ENCODE measurements around the gene C12orf57. TPM values are rescaled to one million over a fixed set of nuclear protein-coding genes. Genes with fewer than 3 reads are reported as not detected.

C12orf57 gene
- total and polyA plus RNA-seq, 2 of the 8 experiments (the other 6 are each of a cell fraction or from before 2014, with no cell fraction given): 174 to 993 TPM

DNA sequence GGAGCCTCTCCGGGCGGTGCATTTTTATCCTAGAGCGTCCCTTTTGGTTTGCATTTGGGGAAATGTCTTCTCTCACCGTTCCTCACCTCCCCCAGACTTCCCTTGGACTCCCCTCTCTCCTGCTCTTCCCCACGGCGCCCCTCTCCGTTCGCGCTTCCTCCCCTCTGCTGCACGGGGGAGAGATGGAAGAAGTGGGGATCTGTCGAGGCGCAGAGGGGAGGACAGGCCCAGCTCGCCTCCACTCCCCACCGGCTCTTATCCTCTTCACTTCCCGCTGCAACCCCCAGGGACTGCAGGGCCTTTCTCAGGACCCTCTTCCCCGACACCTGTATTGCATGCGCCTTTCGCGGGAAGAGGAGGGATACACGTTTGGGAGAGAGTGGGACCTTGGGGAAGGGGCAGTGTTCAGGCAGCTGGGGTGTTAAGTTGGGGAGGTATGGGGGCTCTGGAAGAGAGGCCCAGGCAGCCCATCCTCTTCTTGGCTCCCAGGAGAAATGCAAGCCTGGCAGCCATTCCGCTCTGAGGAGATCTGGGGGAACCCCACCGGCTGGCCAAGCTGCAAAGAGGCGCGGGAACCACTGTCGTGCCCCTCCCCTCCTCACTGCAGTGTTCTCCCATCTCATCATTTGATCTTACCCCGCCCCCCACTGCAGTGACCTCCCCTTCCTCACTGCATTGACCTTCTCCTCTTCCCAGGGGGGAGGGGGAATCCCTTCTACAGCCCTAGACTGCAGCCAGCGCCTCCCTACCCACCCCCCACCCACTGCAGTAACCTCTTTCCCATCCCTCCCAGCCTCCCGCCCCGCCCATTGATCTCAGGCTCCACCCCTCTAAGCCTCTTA, 28.7 kb upstream of the C12orf57 start:
- H3K18ac ChIP-seq (ENCODE audit: extremely low read depth, low read length): peak overlapping the region; percentile 87; the same call in 1 of the 2 replicates
- H3K4me3 ChIP-seq (ENCODE audit: extremely low read depth in 1 of 4, insufficient read depth in 2 of 4, low read depth in 3 of 4, low read length in 4 of 4): peak overlapping the region; percentile 67 to 86 (median 78)
- H3K27ac ChIP-seq (ENCODE audit: low read depth, low read length): 0 out of 2 replicates have a peak overlapping the region, but pooled peaks have one; percentile 26
- TF ChIP-seq YY1 (IDR thresholded peaks at IDR 0.05; ENCODE audit: low read depth, low read length): peak; percentile 47; the same call in 1 of the 2 replicates
- no peak for TF ChIP-seq RAD21 (IDR thresholded peaks at IDR 0.05 in 1 of 2, conservative IDR thresholded peaks at IDR 0.05 in 1 of 2; ENCODE audit: low read depth in 2 of 2, low read length in 2 of 2)
- TF ChIP-seq CTBP2 (IDR thresholded peaks at IDR 0.05; ENCODE audit: borderline replicate concordance, insufficient read depth, insufficient read length, low read length): peak; percentile 78
- TF ChIP-seq PHF8 (conservative IDR thresholded peaks at IDR 0.05; ENCODE audit: low read depth, low read length): 0 out of 2 replicates have a peak, but pooled peaks have one; percentile 23
- peak; percentile 48 for TF ChIP-seq KDM4A (IDR thresholded peaks at IDR 0.05; ENCODE audit: low read depth, low read length, severe bottlenecking)
- 0 out of 2 replicates have a peak, but pooled peaks have one; percentile 36 for TF ChIP-seq TAF1 (IDR thresholded peaks at IDR 0.05; ENCODE audit: low read depth, low read length)
- TF ChIP-seq SAP30 (IDR thresholded peaks at IDR 0.05; ENCODE audit: insufficient read depth, insufficient replicate concordance, low read length): peak; percentile 72
- TF ChIP-seq, protein P1, sequence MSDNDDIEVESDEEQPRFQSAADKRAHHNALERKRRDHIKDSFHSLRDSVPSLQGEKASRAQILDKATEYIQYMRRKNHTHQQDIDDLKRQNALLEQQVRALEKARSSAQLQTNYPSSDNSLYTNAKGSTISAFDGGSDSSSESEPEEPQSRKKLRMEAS (IDR thresholded peaks at IDR 0.05): peak; percentile 48
- no peak for TF ChIP-seq SRF (IDR thresholded peaks at IDR 0.05; ENCODE audit: low read depth, low read length)
- no peak overlapping the region for H2BK5ac ChIP-seq (ENCODE audit: low read depth, low read length)
- H3K9ac ChIP-seq (replicated peaks in 1 of 4; ENCODE audit: extremely low read depth in 1 of 4, low read depth in 3 of 4, low read length in 3 of 4): peak overlapping the region in 3 of 4 experiments; percentile 39 to 60 (median 43); a peak in 5 of 7 replicates
- H3K36me3 ChIP-seq (ENCODE audit: control insufficient read depth in 2 of 4, insufficient read depth in 4 of 4, low read length in 3 of 4): peaks cover 10 to 42% (median 26%) of the 10 kb centered on the region in 4 experiments; a peak in 7 of 8 replicates
- H3K9me3 ChIP-seq (ENCODE audit: insufficient read depth in 2 of 2, low read depth in 1 of 2, low read length in 1 of 2): no peaks in the 10 kb centered on the region
- H2BK20ac ChIP-seq (ENCODE audit: low read length): no peak overlapping the region
- 3% methylated on average over 20 of the region's 29 CpGs; no CpG with 5 or more reads in 1 of the 2 experiments for WGBS, 2 experiments (ENCODE audit: extremely low coverage in 1 of 2, insufficient coverage in 1 of 2, insufficient read length in 1 of 2, insufficient replicate concordance in 2 of 2, low coverage in 1 of 2, low lambda C conversion rate in 2 of 2, missing lambda C conversion rate in 1 of 2)
- no peaks in the 10 kb centered on the region for H3K27me3 ChIP-seq (replicated peaks in 1 of 4; ENCODE audit: control insufficient read depth in 3 of 4, extremely low read depth in 1 of 4, insufficient read depth in 3 of 4, low read length in 3 of 4)
- DNase-seq (ENCODE audit: low read depth in 1 of 2, low spot score in 2 of 2) (peak in 1 of 2 experiments; percentile 72), FAIRE-seq (peak; percentile 13)
- no peak overlapping the region for H3K23ac ChIP-seq (ENCODE audit: insufficient read length)
- peaks cover 0 to 9% of the 10 kb centered on the region in 2 experiments; a peak in 1 of 4 replicates for H3K79me2 ChIP-seq (ENCODE audit: control insufficient read depth in 1 of 2, insufficient read depth in 2 of 2, low read length in 2 of 2)
- peak overlapping the region; percentile 54; the same call in 1 of the 2 replicates for H4K8ac ChIP-seq (ENCODE audit: extremely low read depth, insufficient read depth, low read length)
- no peak overlapping the region for H2AFZ ChIP-seq (ENCODE audit: low read length)
- ChIA-PET POLR2A (ENCODE audit: partially characterized antibody) (interaction anchor here (0.6 to 39.6 kb wide), 9 partner anchors 9 to 87 kb away, joined by 3 to 1027 read pairs (median 5); partner anchors contain the start of genes ATN1, C12orf57, LRRC23 and P3H3), CTCF (ENCODE audit: partially characterized antibody) (interaction anchor here (0.7 to 9.3 kb wide), 7 partner anchors 10 to 54 kb away, joined by 3 to 74 read pairs (median 4); partner anchors contain the start of gene LRRC23)
- H3K4me2 ChIP-seq (ENCODE audit: insufficient read depth in 1 of 2, low read depth in 2 of 2, low read length in 2 of 2): peak overlapping the region; percentile 84 to 92
- H3K14ac ChIP-seq (ENCODE audit: insufficient read length): no peak overlapping the region
- H3K23me2 ChIP-seq (ENCODE audit: low read depth, low read length): peaks cover 11% of the 10 kb centered on the region; the same call in 1 of the 2 replicates
- no peak overlapping the region for H2BK120ac ChIP-seq (replicated peaks; ENCODE audit: low read depth, low read length)
- no peak overlapping the region for H2BK15ac ChIP-seq (ENCODE audit: low read length)
- no peak overlapping the region for H2AK5ac ChIP-seq (ENCODE audit: low read depth, low read length)
- H3K56ac ChIP-seq (replicated peaks; ENCODE audit: insufficient read length, low read depth, low read length): no peak overlapping the region
- peak overlapping the region; percentile 2 for H4K5ac ChIP-seq (ENCODE audit: insufficient read length, low read depth, low read length)
- peak overlapping the region; percentile 40 for H3K4ac ChIP-seq (replicated peaks; ENCODE audit: insufficient read length, low read depth, low read length)
- no peak overlapping the region for H2BK12ac ChIP-seq (ENCODE audit: low read depth, low read length)
- H3K79me1 ChIP-seq (ENCODE audit: low read depth, low read length): peaks cover 4% of the 10 kb centered on the region
- H3K4me1 ChIP-seq (replicated peaks in 1 of 4; ENCODE audit: control insufficient read depth in 3 of 4, insufficient read depth in 4 of 4, low read length in 3 of 4): peaks cover 0 to 18% (median 9%) of the 10 kb centered on the region in 4 experiments; a peak in 6 of 7 replicates
- H4K20me1 ChIP-seq (replicated peaks in 1 of 2; ENCODE audit: control insufficient read depth in 1 of 2, insufficient read depth in 2 of 2, low read length in 2 of 2): peaks cover 0 to 2% of the 10 kb centered on the region in 2 experiments
- peak overlapping the region; percentile 7 for H4K91ac ChIP-seq (replicated peaks; ENCODE audit: insufficient read length, low read length)

Measured in H1 (cell line).